Measurements from ENCODE around the gene AOX1. TPM values are rescaled to one million over a fixed set of nuclear protein-coding genes. Genes with fewer than 3 reads are reported as not detected.

The AOX1 gene
- total RNA-seq, 1 donor from 2014 or later: 16.8 TPM

DNA sequence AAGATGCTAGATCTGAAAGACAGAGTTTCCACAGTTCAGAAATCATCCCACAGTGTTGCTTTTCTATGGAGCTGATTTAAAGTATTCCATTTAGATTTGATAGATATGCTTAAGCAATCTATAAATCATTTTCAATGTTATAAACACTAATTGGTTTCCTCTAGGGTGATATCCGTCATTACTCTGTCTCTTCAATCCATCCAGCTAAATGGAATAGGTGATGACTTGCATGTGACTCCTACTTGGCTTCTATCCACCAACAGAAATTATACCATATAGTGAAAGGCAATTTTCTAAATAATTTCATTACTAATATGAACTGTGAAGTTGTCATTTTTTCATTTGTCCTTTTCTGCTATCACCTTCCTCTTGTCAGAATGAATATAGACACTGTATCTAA lies 84.9 kb downstream of the AOX1 start:
- TF ChIP-seq, protein P1, sequence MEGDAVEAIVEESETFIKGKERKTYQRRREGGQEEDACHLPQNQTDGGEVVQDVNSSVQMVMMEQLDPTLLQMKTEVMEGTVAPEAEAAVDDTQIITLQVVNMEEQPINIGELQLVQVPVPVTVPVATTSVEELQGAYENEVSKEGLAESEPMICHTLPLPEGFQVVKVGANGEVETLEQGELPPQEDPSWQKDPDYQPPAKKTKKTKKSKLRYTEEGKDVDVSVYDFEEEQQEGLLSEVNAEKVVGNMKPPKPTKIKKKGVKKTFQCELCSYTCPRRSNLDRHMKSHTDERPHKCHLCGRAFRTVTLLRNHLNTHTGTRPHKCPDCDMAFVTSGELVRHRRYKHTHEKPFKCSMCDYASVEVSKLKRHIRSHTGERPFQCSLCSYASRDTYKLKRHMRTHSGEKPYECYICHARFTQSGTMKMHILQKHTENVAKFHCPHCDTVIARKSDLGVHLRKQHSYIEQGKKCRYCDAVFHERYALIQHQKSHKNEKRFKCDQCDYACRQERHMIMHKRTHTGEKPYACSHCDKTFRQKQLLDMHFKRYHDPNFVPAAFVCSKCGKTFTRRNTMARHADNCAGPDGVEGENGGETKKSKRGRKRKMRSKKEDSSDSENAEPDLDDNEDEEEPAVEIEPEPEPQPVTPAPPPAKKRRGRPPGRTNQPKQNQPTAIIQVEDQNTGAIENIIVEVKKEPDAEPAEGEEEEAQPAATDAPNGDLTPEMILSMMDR (conservative IDR thresholded peaks at IDR 0.05; ENCODE audit: low read depth, low read length): no peak
- H3K4me3 ChIP-seq (ENCODE audit: low read depth, low read length): no peak overlapping the region
- no peak for DNase-seq (ENCODE audit: low read depth)

DNA sequence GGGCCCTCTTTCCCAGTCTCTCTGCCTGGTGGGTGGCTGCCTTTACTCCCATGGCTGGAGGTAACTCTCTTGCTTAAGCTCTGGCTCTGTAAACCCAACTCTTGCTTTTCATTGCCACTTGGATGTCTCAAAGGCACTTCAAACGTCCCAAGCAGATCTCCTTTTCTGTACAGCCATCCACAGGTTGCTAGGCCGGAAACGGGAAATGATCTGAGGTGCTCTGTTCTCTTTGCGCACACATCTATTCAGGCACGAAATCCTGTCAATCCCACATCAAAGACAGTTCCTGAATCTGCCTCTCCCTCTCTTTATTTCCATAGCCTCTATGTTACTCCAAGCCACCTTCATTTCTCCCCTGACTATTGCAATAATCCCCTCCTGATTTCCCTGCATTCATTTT lies 87.4 kb downstream of the AOX1 start:
- TF ChIP-seq, protein P1 (conservative IDR thresholded peaks at IDR 0.05; ENCODE audit: low read depth, low read length): no peak
- no peak overlapping the region for H3K4me3 ChIP-seq (ENCODE audit: low read depth, low read length)

GRCh38 chr2:200674837-200675236 lies 89.0 kb downstream of the AOX1 start:
- no peak for DNase-seq (ENCODE audit: low read depth)
- no peak overlapping the region for H3K4me3 ChIP-seq (ENCODE audit: low read depth, low read length)
- TF ChIP-seq, protein P1 (conservative IDR thresholded peaks at IDR 0.05; ENCODE audit: low read depth, low read length): no peak

More for the DNA sequence above, 87.4 kb downstream of the AOX1 start:
- no peak for DNase-seq (ENCODE audit: low read depth)

DNA sequence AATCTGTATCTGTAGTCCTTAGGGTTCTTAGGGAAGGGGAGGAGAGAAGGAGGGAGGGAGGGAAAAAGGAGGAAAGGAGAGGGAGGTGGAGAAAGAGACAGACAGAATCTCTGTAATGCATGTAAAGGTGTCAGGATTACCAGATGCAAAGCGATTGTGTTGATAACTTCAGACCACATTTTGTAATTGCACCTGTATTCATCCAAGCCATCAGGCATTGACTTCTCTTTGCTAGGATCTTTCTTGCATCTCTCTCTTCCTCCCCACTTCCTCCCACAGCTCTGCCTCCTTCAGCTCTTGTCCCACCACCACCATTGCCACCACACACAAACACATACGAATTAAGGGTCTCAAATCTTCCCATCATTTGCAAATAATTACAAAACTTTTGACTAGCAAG lies 91.4 kb downstream of the AOX1 start:
- no peak overlapping the region for H3K4me3 ChIP-seq (ENCODE audit: low read depth, low read length)
- no peak for DNase-seq (ENCODE audit: low read depth)
- TF ChIP-seq, protein P1 (conservative IDR thresholded peaks at IDR 0.05; ENCODE audit: low read depth, low read length): no peak

- H3K4me3 ChIP-seq (ENCODE audit: low read depth, low read length): no peak overlapping the region
- TF ChIP-seq, protein P1 (conservative IDR thresholded peaks at IDR 0.05; ENCODE audit: low read depth, low read length): no peak
- DNase-seq (ENCODE audit: low read depth): no peak
These were observed 92.1 kb downstream of the AOX1 start for GRCh38 chr2:200677721-200678532.

DNA sequence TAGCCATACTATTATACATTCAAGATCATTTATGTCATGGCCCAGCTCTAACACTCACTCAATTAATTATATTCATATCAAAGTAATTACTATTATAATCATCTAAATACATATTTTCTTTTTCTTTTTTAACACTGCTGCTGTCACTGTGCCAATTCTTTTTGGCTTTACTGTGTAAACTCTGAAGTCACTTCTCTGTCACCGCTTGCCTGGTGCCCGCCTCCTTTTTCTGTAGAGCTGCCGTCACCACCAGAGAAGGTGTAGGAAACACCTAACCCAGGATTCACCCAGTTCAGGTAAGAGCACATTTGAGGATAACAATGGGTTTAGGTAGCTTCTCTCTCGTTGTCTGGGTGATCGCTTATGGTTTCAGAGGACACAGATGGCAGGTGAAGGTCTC lies 93.3 kb downstream of the AOX1 start:
- H3K4me3 ChIP-seq (ENCODE audit: low read depth, low read length): no peak overlapping the region
- TF ChIP-seq, protein P1 (conservative IDR thresholded peaks at IDR 0.05; ENCODE audit: low read depth, low read length): no peak
- DNase-seq (ENCODE audit: low read depth): no peak

DNA sequence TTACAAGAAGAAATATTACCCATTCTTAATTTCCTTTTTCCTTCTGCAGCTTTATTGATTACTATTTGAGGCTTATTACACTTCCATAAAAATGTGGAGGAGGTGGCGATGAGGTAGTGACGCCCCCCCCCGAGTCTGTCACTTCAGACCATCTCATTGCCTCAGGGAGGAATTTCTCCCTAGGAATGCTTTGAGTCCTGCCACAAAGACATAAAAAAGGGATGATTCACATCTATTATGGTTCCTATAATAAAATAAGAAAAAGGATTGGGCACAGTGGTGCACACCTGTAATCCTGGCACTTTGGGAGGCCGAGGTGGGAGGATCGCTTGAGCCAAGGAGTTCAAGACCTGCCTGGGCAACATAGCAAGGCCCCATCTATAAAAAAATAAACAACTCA lies 93.7 kb downstream of the AOX1 start:
- DNase-seq (ENCODE audit: low read depth): no peak
- no peak overlapping the region for H3K4me3 ChIP-seq (ENCODE audit: low read depth, low read length)
- TF ChIP-seq, protein P1 (conservative IDR thresholded peaks at IDR 0.05; ENCODE audit: low read depth, low read length): no peak

Data from epithelial cell of proximal tubule (primary cell).